GM19025 (cell line): Measurements from ENCODE around the gene MLXIPL.
"Not testable (repeated sequence)": the region's sequence is repeated elsewhere in the genome, so short reads cannot be mapped to it uniquely, and the experiment has no call there.

Experiments
- ATAC-seq: cut with Tn5 transposase; IDR thresholded peaks from one replicate; pipeline ENCODE4 v1.9.1; 2021; ENCODE audit warnings: mild to moderate bottlenecking, low read depth, moderate library complexity; ENCODE audit not compliant: unreplicated experiment

Gene MLXIPL

DNA sequence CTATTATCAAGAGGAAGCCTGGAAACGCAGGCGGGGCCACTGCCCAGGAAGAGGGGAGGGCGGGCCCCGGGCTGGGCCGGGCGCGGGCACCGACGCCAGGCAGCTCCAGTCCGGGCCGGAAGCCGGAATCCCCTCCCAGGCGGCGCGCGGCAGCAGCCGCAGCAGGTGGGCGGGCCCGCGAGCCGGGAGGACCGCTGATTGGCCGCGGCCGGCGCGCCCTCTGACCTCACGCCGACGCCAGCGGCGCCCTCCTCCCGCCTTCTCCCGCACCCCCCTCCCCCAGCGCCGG, 67.3 kb downstream of the MLXIPL start:
- peak; percentile 76 for ATAC-seq

DNA sequence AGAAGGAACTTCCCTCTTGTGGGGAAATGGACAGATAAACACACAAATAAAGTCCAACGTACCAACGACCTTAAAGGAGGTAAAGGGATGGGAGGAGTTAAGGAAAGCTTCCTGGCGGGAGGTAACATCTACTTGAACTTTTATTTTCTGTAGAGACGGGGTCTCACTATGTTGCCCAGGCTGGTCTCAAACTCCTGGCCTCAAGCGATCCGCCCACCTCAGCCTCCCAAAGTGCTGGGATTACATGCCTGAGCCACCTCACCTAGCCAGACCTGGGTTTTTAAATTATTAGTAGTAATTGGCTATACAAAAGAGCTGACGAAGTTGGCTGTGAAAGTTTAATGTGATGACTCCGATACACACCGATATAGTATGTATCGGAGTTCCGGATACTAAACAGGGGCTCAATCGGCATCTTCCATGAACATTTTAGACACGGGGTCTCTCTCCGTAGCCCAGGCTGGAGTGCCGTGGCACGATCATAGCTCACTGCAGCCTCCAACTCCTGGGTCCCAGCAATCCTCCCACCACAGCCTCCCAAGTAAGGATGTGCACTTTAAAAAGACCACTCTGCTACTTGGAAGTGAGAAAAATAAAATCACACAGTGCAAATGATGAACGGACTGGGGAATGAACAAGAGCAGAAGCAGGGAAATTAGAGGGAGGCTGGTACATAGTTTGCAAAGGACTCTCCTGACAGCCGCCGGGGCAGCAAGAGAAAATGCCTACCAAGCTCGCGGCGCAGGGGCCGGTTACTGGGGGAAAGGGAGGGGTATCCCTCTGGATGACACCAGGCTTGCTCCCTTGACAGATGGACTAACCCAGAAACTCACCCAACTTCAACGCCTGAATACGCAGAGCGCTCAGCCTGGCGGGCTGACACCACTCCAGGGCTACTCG, 67.9 kb downstream of the MLXIPL start:
- ATAC-seq, result no peak

DNA sequence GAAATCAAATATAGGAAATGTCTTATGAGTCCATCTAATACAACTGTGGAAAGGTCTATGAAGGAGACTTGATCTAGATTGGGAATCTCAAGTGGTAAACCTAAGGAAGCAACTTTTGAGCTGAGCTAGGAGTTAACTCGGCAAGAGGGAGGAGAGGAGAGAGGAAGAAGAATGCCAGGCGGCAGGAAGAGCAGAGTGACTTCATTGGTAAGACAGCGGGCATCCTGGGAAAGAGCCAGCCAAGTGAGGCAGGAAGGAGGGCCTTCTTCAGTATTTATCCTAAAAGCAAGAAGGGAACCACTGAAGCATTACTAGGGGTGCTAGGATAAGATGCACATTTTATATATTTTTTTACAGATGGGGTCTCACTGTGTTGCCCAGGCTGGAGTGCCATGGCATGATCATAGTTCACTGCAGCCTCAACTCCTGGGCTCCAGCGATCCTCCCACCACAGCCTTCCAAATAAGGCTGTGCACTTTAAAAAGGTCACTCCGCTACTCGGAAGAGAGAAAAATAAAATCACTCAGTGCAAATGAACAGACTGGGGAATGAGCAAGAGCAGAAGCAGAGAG, 68.8 kb downstream of the MLXIPL start:
- no peak for ATAC-seq

DNA sequence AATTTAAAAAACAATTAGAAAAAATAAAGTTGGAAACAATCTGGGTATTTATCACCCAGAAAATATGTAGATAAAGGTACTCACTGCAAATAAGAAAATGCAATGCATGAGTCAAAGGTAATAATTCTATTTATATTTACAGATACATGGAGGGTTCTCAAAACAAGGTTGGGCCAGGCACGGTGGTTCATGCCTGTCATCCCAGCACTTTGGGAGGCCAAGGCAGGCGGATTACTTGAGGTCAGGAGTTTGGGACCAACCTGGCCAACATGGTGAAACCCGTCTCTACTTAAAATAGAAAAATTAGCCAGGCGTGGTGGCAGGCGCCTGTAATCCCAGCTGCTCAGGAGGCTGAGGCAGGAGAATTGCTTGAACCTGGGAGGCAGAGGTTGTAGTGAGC, 74.2 kb downstream of the MLXIPL start:
- not testable (repeated sequence) for ATAC-seq

DNA sequence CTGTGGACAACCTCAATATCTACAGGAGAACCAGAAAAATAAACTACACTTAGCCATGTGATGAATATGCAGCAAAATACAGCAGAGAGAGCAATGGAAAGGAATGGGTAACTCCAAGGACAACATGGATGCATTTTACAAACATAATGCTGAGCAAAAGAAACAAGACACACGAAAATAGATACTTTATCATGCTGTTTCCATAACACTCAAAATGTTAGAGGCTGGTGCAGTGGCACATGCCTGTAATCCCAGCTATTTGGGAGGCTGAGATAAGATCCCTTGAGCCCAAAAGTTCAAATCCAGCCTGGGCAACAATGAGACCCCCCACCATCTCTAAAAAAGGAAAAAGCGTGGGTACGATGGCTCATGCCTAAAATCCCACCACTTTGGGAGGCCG, 75.1 kb downstream of the MLXIPL start:
- no peak for ATAC-seq

DNA sequence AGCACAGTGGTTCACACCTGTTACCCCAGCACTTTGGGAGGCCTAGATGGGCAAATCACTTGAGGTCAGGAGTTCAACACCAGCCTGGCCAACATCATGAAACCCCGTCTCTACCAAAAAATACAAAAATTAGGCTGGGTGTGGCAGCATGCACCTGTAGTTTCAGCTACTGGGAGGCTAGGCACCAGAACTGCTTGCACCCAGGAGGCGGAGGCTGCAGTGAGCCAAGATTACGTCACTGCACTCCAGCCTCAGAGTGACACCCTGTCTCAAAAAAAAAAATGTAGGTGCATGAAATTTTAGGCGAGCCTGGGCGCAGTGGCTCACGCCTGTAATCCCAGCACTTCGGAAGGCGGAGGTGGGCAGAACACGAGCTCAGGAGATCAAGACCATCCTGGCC, 76.5 kb downstream of the MLXIPL start:
- ATAC-seq, result no peak

DNA sequence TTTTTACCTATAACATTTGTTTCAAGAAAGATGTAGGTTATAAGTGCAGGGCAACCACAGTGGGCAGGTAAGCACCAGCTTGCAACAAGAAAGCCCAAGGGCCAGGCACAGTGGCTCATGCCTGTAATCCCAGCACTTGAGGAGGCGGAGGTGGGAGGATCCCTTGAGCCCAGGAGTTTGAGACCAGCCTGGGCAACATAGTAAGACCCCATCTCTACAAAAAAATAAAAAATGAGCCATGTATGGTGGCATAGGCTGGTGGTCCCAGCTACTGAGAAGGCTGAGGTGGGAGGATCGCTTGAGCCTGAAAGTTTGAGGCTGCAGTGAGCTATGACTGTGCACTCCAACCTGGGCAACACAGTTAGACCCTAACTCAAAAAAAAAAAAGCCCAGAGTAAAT, 79.6 kb downstream of the MLXIPL start:
- no peak for ATAC-seq
